GM21381 (cell line): ENCODE measurements around the gene OPA1.

Experiments
- ATAC-seq: cut with Tn5 transposase; IDR thresholded peaks from one replicate; pipeline ENCODE4 v1.9.1; 2021; ENCODE audit warnings: mild to moderate bottlenecking, moderate library complexity; ENCODE audit not compliant: unreplicated experiment

OPA1 gene

GRCh38 chr3:193701953-193702635, 109.1 kb downstream of the OPA1 start:
- ATAC-seq, result no peak

- ATAC-seq, result no peak
Observed at GRCh38 chr3:193702967-193703366, 110.0 kb downstream of the OPA1 start.

DNA sequence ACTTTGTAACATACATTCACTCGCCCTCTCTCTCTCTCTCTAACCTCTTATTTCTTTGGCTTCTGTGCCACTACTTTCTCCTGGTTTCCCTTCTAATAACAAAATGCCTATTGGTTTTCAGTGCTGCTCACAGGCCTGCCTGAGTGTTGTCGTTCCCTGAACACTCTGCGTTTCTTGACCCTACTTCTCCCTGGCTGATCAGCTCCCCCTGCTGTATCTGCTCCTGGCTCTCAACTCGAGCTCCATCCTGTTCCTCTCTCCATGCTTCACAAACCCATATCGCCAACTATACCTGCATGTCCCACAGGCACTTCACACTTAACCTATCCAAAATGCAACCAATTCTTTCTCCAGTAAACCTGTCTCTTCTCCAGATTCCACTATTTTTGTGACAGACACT, 111.4 kb downstream of the OPA1 start:
- no peak for ATAC-seq

GRCh38 chr3:193708270-193708669, 115.3 kb downstream of the OPA1 start:
- ATAC-seq, result no peak

GRCh38 chr3:193710286-193711165, 117.5 kb downstream of the OPA1 start:
- no peak for ATAC-seq

DNA sequence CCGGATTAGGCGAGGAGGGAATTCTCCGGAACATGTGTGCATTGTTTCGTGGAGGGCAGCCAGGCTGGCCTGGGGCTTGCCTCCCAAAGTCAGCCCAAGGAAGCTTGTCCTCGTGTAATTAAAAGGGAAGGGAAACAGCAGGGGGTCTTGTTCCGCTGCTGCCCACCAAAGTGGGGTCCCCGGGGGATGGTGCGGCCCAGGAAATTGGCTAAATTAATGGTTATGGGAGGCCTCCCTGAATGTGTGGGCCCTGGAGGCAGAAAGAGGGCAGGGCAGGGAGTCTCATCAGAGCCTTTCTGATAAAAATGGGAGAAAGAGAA, 118.1 kb downstream of the OPA1 start:
- ATAC-seq, result no peak

DNA sequence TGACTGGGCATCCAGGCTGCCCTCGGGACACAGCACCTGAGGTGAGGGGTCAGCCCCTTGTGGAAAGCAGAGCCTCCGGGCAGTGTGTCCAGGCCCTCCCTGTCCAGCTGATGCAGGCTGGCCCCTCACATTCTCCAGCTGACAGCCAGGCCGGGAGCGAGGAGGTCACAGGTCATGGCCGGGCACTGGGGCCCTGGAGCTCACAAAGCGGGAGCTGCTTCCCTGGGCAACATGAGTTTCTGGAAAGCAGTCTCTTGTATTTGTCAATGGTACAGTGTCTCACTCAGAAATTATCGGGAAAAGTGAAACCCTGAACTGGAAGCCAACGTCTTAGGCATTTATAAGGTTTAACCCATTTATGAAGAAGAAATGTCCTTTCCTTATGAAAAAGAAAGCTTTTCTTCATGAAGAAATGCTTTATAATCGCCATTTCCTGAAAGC, 118.5 kb downstream of the OPA1 start:
- ATAC-seq, result no peak

- no peak for ATAC-seq
Observed at GRCh38 chr3:193711964-193712598, 119.1 kb downstream of the OPA1 start.

- no peak for ATAC-seq
Observed at GRCh38 chr3:193712938-193713337, 119.9 kb downstream of the OPA1 start.

- no peak for ATAC-seq
Observed at GRCh38 chr3:193714523-193715137, 121.6 kb downstream of the OPA1 start.

- ATAC-seq, result no peak
Observed at GRCh38 chr3:193716150-193716549, 123.1 kb downstream of the OPA1 start.

GRCh38 chr3:193719735-193720134, 126.7 kb downstream of the OPA1 start:
- no peak for ATAC-seq

DNA sequence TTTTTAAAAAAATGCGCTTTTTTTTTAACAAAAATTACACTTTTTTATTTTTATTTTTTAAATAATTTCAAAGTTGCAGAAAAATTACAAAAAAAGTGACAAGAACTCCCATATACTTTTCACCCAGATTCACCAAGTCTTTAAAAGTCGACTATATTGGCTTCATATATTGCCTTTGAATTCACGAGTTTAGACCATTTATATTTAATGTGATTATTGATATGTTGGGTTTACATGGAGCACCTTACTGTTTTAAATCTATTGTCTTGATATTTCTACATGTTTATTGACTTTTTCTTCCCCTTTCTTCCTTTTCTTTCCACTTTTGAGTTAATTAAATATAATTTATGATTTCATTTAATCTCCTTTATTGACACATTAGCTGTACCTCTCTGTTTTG, 127.2 kb downstream of the OPA1 start:
- ATAC-seq, result no peak

- no peak for ATAC-seq
Observed at GRCh38 chr3:193722566-193722965, 129.6 kb downstream of the OPA1 start.

DNA sequence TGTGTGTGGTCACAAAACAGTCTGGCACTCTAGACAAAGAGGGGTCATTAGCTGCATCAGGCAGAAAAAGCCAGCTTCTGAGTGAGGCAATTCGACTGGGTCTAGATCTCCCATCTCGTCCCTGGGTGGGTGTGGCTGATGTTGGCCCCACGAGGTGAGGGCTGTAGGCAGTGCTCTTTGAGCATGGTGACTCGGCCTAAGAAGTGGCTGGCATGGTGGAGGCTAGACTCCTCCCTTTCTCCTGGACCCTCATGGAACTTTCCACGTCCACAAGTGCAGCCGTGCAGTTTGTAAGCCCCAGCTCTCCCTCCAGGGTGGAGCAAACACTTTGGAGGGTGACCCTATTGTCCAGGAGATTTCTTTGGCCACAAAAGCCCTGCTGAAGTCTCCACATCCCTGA, 134.1 kb downstream of the OPA1 start:
- no peak for ATAC-seq

DNA sequence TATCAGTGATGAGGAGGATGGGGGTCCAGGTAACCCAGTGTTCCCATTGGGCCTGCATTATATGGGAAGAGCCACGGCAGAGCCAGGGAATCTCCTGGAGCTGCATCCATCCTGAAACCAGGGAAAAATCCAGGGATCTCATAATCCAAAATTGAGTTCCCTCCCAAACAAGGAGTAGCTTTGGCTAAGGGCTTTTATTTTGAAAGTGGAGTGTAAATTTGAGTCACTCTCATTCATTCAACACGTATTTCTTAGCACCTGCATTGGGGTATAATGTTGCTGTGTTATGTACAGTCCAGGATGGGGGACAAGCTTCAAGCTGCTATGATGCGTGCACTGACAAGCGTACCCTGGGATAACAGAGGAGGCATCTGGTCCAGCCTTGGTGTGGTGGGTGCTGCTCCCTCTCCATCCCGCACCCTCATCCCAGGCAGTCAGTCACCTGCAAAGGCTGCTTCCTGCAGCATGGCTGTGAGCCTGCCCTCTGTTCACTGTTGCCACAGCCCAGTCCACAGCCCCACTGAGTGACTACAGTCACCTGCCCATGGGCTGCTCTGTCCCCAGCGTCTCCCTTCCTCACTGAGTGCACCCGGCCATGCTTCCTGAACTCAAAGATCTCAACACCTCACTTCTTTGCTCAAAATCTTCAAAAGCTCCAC, 135.6 kb downstream of the OPA1 start:
- no peak for ATAC-seq

GRCh38 chr3:193729088-193729465, 136.1 kb downstream of the OPA1 start:
- ATAC-seq, result no peak

DNA sequence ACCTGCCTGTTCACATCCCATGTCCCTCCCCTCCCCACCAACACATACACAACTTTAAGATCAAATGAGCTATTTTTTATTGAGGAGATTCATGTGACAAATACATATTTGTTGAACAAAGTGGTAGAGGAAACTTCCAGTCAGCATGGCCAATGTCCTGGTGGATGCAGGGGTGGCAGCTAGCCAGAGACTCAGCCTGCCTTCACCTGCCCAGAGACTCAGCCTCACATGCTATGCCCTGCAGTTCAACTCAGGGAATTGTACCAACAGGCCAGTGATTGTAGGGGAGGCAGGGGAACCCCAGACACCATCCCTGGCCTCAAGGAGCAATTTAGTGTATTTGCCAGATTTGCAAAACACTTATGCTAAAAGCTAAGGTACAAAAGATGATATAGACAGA, 136.6 kb downstream of the OPA1 start:
- no peak for ATAC-seq

DNA sequence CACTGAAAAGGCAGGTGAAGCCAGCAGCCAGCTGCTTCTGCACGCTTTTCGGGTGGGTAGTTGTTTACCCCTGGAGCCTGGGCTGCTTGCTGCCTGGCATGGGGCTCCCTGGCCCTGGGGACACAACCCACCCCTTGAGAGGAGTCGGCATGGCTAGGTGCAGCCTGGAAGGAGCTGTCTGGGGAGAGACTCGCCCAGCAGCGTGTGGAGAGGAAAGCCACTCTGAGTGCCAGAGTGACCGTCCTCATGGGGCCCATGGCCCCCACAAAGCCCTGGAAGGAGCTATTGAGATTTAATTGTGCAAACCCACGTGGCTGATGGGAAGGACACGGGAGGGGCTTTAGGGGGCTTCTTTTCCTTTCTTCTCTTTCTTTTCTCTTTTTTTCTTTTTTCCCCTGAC, 137.5 kb downstream of the OPA1 start:
- ATAC-seq, result no peak

- no peak for ATAC-seq
Observed at GRCh38 chr3:193730976-193731375, 138.0 kb downstream of the OPA1 start.

DNA sequence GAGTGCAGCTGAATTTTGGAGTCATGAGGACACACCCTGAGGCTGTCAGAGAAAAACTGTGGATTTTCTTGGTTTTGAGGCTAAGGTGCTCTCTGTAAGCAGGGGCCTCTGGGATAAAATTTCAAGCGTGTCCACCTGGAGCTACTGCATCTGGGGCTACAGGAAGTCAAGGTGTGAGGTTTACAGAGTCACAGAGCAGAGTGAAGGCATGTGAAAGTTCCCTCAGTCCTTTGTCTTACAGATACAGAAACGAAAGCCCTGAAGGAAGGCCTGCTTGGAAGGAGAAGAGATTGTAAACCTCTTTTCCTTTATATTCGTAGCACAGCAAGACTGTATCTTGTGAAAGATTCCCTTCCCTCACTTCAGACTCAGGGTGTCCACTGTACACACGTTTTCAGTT, 138.6 kb downstream of the OPA1 start:
- ATAC-seq, result no peak
